Keratinocyte (primary cell): Measurements from ENCODE around the gene UPF3B.
"Not testable (repeated sequence)": the region's sequence is repeated elsewhere in the genome, so short reads cannot be mapped to it uniquely, and the experiment has no call there.

ENCODE experiments used
- EZH2 ChIP-seq: IDR thresholded peaks from one replicate; pipeline ENCODE4 v1.6.1; 2012; ENCODE audit warnings: inconsistent platforms, mild to moderate bottlenecking, low read length, moderate library complexity
- TF ChIP-seq, protein P1 (sequence below), 3 experiments: IDR thresholded peaks in 1 of 3; conservative IDR thresholded peaks in 1 of 3; optimal IDR thresholded peaks in 1 of 3; 2 replicates in 2 of 3; 3 replicates in 1 of 3; pipeline versions ENCODE3 to v1.5.1; 2011; ENCODE audit warnings: low read length in 3 of 3, mild to moderate bottlenecking in 3 of 3, moderate library complexity in 2 of 3, control low read depth in 1 of 3, inconsistent platforms in 1 of 3; ENCODE audit not compliant: insufficient read depth in 2 of 3; ENCODE audit errors: extremely low read depth in 1 of 3

DNA sequence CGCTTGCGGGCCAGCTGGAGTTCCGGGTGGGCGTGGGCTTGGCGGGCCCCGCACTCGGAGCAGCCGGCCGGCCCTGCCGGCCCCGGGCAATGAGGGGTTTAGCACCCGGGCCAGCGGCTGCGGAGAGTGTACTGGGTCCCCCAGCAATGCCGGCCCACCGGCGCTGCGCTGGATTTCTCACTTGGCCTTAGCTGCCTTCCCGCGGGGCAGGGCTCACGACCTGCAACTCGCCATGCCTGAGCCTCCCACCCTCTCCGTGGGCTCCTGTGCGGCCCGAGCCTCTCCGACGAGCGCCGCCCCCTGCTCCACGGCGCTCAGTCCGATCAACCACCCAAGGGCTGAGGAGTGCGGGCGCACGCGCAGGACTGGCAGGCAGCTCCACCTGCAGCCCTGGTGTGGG is 37.9 kb upstream of the UPF3B start:
- TF ChIP-seq, protein P1, sequence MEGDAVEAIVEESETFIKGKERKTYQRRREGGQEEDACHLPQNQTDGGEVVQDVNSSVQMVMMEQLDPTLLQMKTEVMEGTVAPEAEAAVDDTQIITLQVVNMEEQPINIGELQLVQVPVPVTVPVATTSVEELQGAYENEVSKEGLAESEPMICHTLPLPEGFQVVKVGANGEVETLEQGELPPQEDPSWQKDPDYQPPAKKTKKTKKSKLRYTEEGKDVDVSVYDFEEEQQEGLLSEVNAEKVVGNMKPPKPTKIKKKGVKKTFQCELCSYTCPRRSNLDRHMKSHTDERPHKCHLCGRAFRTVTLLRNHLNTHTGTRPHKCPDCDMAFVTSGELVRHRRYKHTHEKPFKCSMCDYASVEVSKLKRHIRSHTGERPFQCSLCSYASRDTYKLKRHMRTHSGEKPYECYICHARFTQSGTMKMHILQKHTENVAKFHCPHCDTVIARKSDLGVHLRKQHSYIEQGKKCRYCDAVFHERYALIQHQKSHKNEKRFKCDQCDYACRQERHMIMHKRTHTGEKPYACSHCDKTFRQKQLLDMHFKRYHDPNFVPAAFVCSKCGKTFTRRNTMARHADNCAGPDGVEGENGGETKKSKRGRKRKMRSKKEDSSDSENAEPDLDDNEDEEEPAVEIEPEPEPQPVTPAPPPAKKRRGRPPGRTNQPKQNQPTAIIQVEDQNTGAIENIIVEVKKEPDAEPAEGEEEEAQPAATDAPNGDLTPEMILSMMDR (optimal IDR thresholded peaks at IDR 0.05 in 1 of 3, IDR thresholded peaks at IDR 0.05 in 1 of 3, conservative IDR thresholded peaks at IDR 0.05 in 1 of 3; ENCODE audit: extremely low read depth in 1 of 3, insufficient read depth in 2 of 3, low read length in 3 of 3) = not testable (repeated sequence)
- TF ChIP-seq EZH2 = not testable (repeated sequence)
